Testis (tissue), 3 donors: ENCODE results near the gene ABCA12. TPM values are rescaled to one million over a fixed set of nuclear protein-coding genes. Genes with fewer than 3 reads are reported as not detected.

Source experiments
- DNase-seq: peaks from one replicate; pipeline ENCODE4 v3.0.0-alpha.2; 2019
- H3K27ac ChIP-seq, 2 donors: fragments of 200-600 bp; sonication (generic); one replicate each; pipeline ENCODE4 v1.5.1; 2019
- H3K27me3 ChIP-seq: fragments of 200-600 bp; sonication (generic); one replicate; pipeline ENCODE4 v1.5.1; 2019
- H3K36me3 ChIP-seq: fragments of 200-600 bp; sonication (generic); one replicate; pipeline ENCODE4 v1.5.1; 2017; ENCODE audit warnings: low read depth; ENCODE audit errors: missing control alignments
- H3K4me1 ChIP-seq: fragments of 200-600 bp; sonication (generic); one replicate; pipeline ENCODE4 v1.5.1; 2019
- H3K4me3 ChIP-seq, 2 donors: fragments of 200-600 bp; sonication (generic); one replicate each; pipeline ENCODE4 v1.5.1; 2017 to 2019
- H3K9me3 ChIP-seq: fragments of 200-600 bp; sonication (generic); one replicate; pipeline ENCODE4 v1.5.1; 2017
- CTCF ChIP-seq, 3 experiments: fragments of 450-650 bp in 2 of 3; fragments of 200-600 bp in 1 of 3; sonication (generic) in 1 of 3; IDR thresholded peaks; one replicate each; pipeline ENCODE4 v1.5.1; 2016 to 2019; ENCODE audit warnings: antibody characterized with exemption in 3 of 3, mild to moderate bottlenecking in 2 of 3, moderate library complexity in 1 of 3
- POLR2A ChIP-seq: fragments of 450-650 bp; IDR thresholded peaks from one replicate; pipeline ENCODE4 v1.6.1; 2017; ENCODE audit warnings: antibody characterized with exemption, mild to moderate bottlenecking, moderate library complexity
- WGBS, 2 donors: methylation state at CpG; one replicate each; pipeline ENCODE4 v1.1.5; 2018; 5-methylcytosine and 5-hydroxymethylcytosine counted together
- intact Hi-C: fragments of 100-400 bp; cut with DNase I; formaldehyde crosslinking; loops from one replicate; pipeline ENCODE4 v1.15.1; 2023; ENCODE audit warnings: low total_unique reads
- polyA plus RNA-seq: library from polyadenylated mRNA; stranded (reverse); fragments of 350-450 nt; fragmentation: Illumina TruSeq; extraction: RNeasy Lipid Tissue Mini Kit (QIAGEN cat#74804); gene quantifications from one replicate; pipeline ENCODE4 v1.2.3, GENCODE V29; 2014; ENCODE audit warnings: low read depth, low replicate concordance; ENCODE audit not compliant: insufficient read depth
- total RNA-seq, 2 donors: library from RNA; depleted of rRNA; stranded (reverse); fragments of >200 nt; gene quantifications; one replicate each; pipeline ENCODE4 v1.2.3, GENCODE V29; 2016

The ABCA12 gene
- total and polyA plus RNA-seq, 3 donors from 2014 or later, result 1.4 to 1.8 (median 1.6) TPM

GRCh38 chr2:215144106-215144875 lies 5.9 kb upstream of the ABCA12 start:
- Histone ChIP-seq H3K4me3 (no peak overlapping the region), H3K9me3 (no peaks in the 10 kb centered on the region), H3K4me1 (no peaks in the 10 kb centered on the region), H3K27me3 (no peaks in the 10 kb centered on the region), H3K27ac (no peak overlapping the region), H3K36me3 (no peaks in the 10 kb centered on the region)
- TF ChIP-seq CTCF (IDR thresholded peaks at IDR 0.05) (no peak), POLR2A (no peak)
- 86 to 95% methylated on average over 5 of the region's 5 CpGs for WGBS, 2 donors
- intact Hi-C loops, result no loop called here
- no peak for DNase-seq

- H3K27me3 ChIP-seq, result no peaks in the 10 kb centered on the region
- H3K9me3 ChIP-seq, result no peaks in the 10 kb centered on the region
- no peaks in the 10 kb centered on the region for H3K4me1 ChIP-seq
- DNase-seq, result no peak
- H3K4me3 ChIP-seq, result no peak overlapping the region
- H3K27ac ChIP-seq, result no peak overlapping the region
- intact Hi-C loops, result no loop called here
- TF ChIP-seq CTCF (IDR thresholded peaks at IDR 0.05) (no peak), POLR2A (no peak)
- no peaks in the 10 kb centered on the region for H3K36me3 ChIP-seq
Observed at GRCh38 chr2:215143458-215143857, 5.0 kb upstream of the ABCA12 start.

- Histone ChIP-seq H3K9me3 (no peaks in the 10 kb centered on the region), H3K36me3 (no peaks in the 10 kb centered on the region), H3K4me1 (no peaks in the 10 kb centered on the region), H3K27me3 (no peaks in the 10 kb centered on the region), H3K27ac (no peak overlapping the region), H3K4me3 (no peak overlapping the region)
- WGBS, 2 donors, result 92 to 95% methylated on average over 2 of the region's 2 CpGs
- no peak for DNase-seq
- no peak for TF ChIP-seq POLR2A
- TF ChIP-seq CTCF (IDR thresholded peaks at IDR 0.05), result no peak
- intact Hi-C loops, result no loop called here
Observed at GRCh38 chr2:215141706-215142105, 3.3 kb upstream of the ABCA12 start.

- Histone ChIP-seq H3K4me1 (no peaks in the 10 kb centered on the region), H3K27me3 (no peaks in the 10 kb centered on the region), H3K36me3 (no peaks in the 10 kb centered on the region), H3K9me3 (no peaks in the 10 kb centered on the region), H3K27ac (no peak overlapping the region), H3K4me3 (no peak overlapping the region)
- intact Hi-C loops, result no loop called here
- no peak for TF ChIP-seq CTCF (IDR thresholded peaks at IDR 0.05)
- WGBS, 2 donors, result 73 to 75% methylated on average over 4 of the region's 4 CpGs
- no peak for DNase-seq
Observed at GRCh38 chr2:215140166-215140707, 1.8 kb upstream of the ABCA12 start.
